PC-3 (cell line): ENCODE data around the gene EGLN1. TPM values are rescaled to one million over a fixed set of nuclear protein-coding genes. Genes with fewer than 3 reads are reported as not detected.
"Not testable (repeated sequence)": the region's sequence is repeated elsewhere in the genome, so short reads cannot be mapped to it uniquely, and the experiment has no call there.

Source experiments
- ATAC-seq: fragments of 200-7000 bp; cut with Tn5 transposase; 2 replicates; pipeline ENCODE4 v1.9.1; 2020; ENCODE audit warnings: mild to moderate bottlenecking, moderate library complexity
- BruUV-seq: library from RNA; stranded (reverse); fragments of 400-500 nt; replicated peaks from 2 replicates; lab custom pipeline; 2021; lab: Mats Ljungman, UMichigan
- CTCF ChIA-PET: fragments of 300-600 bp; sonication (Branson Sonifier 250); formaldehyde crosslinking; loops from one replicate; lab custom pipeline; 2022; ENCODE audit warnings: antibody characterized with exemption; lab: Charles Lee
- POLR2A ChIA-PET: fragments of 300-600 bp; sonication (Branson Sonifier 250); formaldehyde crosslinking; loops from one replicate; lab custom pipeline; 2022; ENCODE audit warnings: antibody characterized with exemption; ENCODE audit not compliant: unreplicated experiment; lab: Charles Lee
- DNase-seq: peaks from one replicate; pipeline ENCODE4 v3.0.0-alpha.2; 2015
- H2AFZ ChIP-seq: fragments of 300-600 bp; sonication (generic); 2 replicates; pipeline ENCODE4 v1.6.0; 2016; ENCODE audit warnings: antibody characterized with exemption, low read length
- H3F3A ChIP-seq: fragments of 300-600 bp; sonication (generic); one replicate; pipeline ENCODE4 v1.6.0; 2017; ENCODE audit warnings: antibody characterized with exemption, low read length, control low read depth, mild to moderate bottlenecking; ENCODE audit not compliant: unreplicated experiment
- H3K27ac ChIP-seq: fragments of 300-600 bp; sonication (generic); 2 replicates; pipeline ENCODE4 v1.5.1; 2016; ENCODE audit warnings: mild to moderate bottlenecking, low read length
- H3K27me3 ChIP-seq: fragments of 300-600 bp; sonication (generic); 2 replicates; pipeline ENCODE4 v1.6.1; 2016; ENCODE audit warnings: low read length, mixed read lengths
- H3K36me3 ChIP-seq: fragments of 300-600 bp; sonication (generic); 2 replicates; pipeline ENCODE4 v1.6.1; 2016; ENCODE audit warnings: low read depth, mixed run types, low read length, mixed read lengths
- H3K4me1 ChIP-seq: fragments of 300-600 bp; sonication (generic); 2 replicates; pipeline ENCODE4 v1.5.1; 2016; ENCODE audit warnings: low read length; ENCODE audit not compliant: insufficient read depth
- H3K4me2 ChIP-seq: fragments of 300-600 bp; sonication (generic); 2 replicates; pipeline ENCODE4 v1.6.0; 2016; ENCODE audit warnings: low read length
- H3K4me3 ChIP-seq: fragments of 300-600 bp; sonication (generic); 2 replicates; pipeline ENCODE4 v1.5.1; 2016; ENCODE audit warnings: mild to moderate bottlenecking, low read length, mixed read lengths
- H3K79me2 ChIP-seq: fragments of 300-600 bp; sonication (generic); 2 replicates; pipeline ENCODE4 v1.6.1; 2017; ENCODE audit warnings: low read length, mixed read lengths
- H3K9ac ChIP-seq: fragments of 300-600 bp; sonication (generic); 2 replicates; pipeline ENCODE4 v1.6.0; 2016; ENCODE audit warnings: mild to moderate bottlenecking, low read length
- H3K9me2 ChIP-seq: fragments of 300-600 bp; sonication (generic); replicated peaks from 2 replicates; pipeline ENCODE4 v1.6.1; 2016; ENCODE audit warnings: mixed run types, low read length, mixed read lengths
- H3K9me3 ChIP-seq: fragments of 300-600 bp; sonication (generic); 2 replicates; pipeline ENCODE4 v1.6.1; 2016; ENCODE audit warnings: low read length, mixed read lengths
- H4K20me1 ChIP-seq: fragments of 300-600 bp; sonication (generic); 2 replicates; pipeline ENCODE4 v1.6.1; 2016; ENCODE audit warnings: low read length, mixed read lengths
- CTCF ChIP-seq: fragments of 300-600 bp; sonication (generic); conservative IDR thresholded peaks from 2 replicates; pipeline ENCODE4 v1.5.1; 2017; ENCODE audit warnings: antibody characterized with exemption, low read depth, mild to moderate bottlenecking, low read length
- EZH2 ChIP-seq: fragments of 300-600 bp; sonication (generic); IDR thresholded peaks from one replicate; pipeline ENCODE4 v1.6.1; 2017; ENCODE audit warnings: antibody characterized with exemption, mild to moderate bottlenecking, low read length; ENCODE audit not compliant: unreplicated experiment
- EZH2phosphoT487 ChIP-seq: fragments of 300-600 bp; sonication (generic); IDR thresholded peaks from 2 replicates; pipeline ENCODE4 v1.6.1; 2018; ENCODE audit warnings: mild to moderate bottlenecking, antibody characterized with exemption, low read length, borderline replicate concordance
- intact Hi-C: fragments of 100-400 bp; cut with micrococcal nuclease; formaldehyde crosslinking; loops from 2 replicates; pipeline ENCODE4 v1.9.0; 2023
- total RNA-seq: library from RNA; depleted of rRNA; stranded (reverse); fragments of >200 nt; gene quantifications from 2 replicates; pipeline ENCODE4 v1.2.3, GENCODE V29; 2014

EGLN1 gene
- total RNA-seq, 1 experiment from 2014 or later: 37.0 TPM

- no peak overlapping the region for H3K4me3 ChIP-seq
- CTCF ChIA-PET: no interaction called here
- H3K27ac ChIP-seq: no peak overlapping the region
- no peaks in the 10 kb centered on the region for H3K4me1 ChIP-seq
- no peaks in the 10 kb centered on the region for H4K20me1 ChIP-seq
- no peak overlapping the region for H3K9ac ChIP-seq
- no peaks in the 10 kb centered on the region for H3F3A ChIP-seq
- no TSS peak for BruUV-seq
- DNase-seq: no peak
- no peak overlapping the region for H2AFZ ChIP-seq
- H3K9me3 ChIP-seq: no peaks in the 10 kb centered on the region
- H3K27me3 ChIP-seq: no peaks in the 10 kb centered on the region
- TF ChIP-seq EZH2phosphoT487 (no peak), EZH2 (no peak)
- ATAC-seq: no peak
- POLR2A ChIA-PET: no interaction called here
- no peaks in the 10 kb centered on the region for H3K36me3 ChIP-seq
- no peak overlapping the region for H3K4me2 ChIP-seq
- H3K79me2 ChIP-seq: no peaks in the 10 kb centered on the region
- intact Hi-C loops: no loop called here
- no peaks in the 10 kb centered on the region for H3K9me2 ChIP-seq
Observed at GRCh38 chr1:231442735-231443134, 20.6 kb upstream of the EGLN1 start.

GRCh38 chr1:231432996-231433395 lies 10.9 kb upstream of the EGLN1 start:
- intact Hi-C loops: no loop called here
- Histone ChIP-seq H3F3A (no peaks in the 10 kb centered on the region), H3K79me2 (no peaks in the 10 kb centered on the region), H3K27ac (no peak overlapping the region), H3K27me3 (no peaks in the 10 kb centered on the region), H3K36me3 (no peaks in the 10 kb centered on the region), H3K4me1 (no peaks in the 10 kb centered on the region), H3K9me2 (no peaks in the 10 kb centered on the region), H4K20me1 (no peaks in the 10 kb centered on the region), H3K9ac (no peak overlapping the region), H3K9me3 (no peaks in the 10 kb centered on the region), H3K4me2 (no peak overlapping the region), H3K4me3 (no peak overlapping the region), H2AFZ (no peak overlapping the region)
- TF ChIP-seq CTCF (no peak), EZH2 (no peak), EZH2phosphoT487 (no peak)
- ChIA-PET CTCF (no interaction called here), POLR2A (interaction anchor here (0.6 kb wide), 1 partner anchor 28 kb away, joined by 9 read pairs; no protein-coding TSS in a partner anchor)
- BruUV-seq: no TSS peak
- ATAC-seq: no peak
- no peak for DNase-seq

- intact Hi-C loops: no loop called here
- Histone ChIP-seq H3K79me2 (no peaks in the 10 kb centered on the region), H3F3A (no peaks in the 10 kb centered on the region), H4K20me1 (no peaks in the 10 kb centered on the region), H3K36me3 (no peaks in the 10 kb centered on the region), H3K9ac (no peak overlapping the region), H2AFZ (no peak overlapping the region), H3K4me2 (no peak overlapping the region), H3K9me3 (no peaks in the 10 kb centered on the region), H3K9me2 (no peaks in the 10 kb centered on the region), H3K4me1 (no peaks in the 10 kb centered on the region), H3K27ac (no peak overlapping the region), H3K4me3 (no peak overlapping the region), H3K27me3 (no peaks in the 10 kb centered on the region)
- POLR2A ChIA-PET: no interaction called here
- CTCF ChIA-PET: no interaction called here
- DNase-seq (no peak), ATAC-seq (no peak)
- BruUV-seq: no TSS peak
- TF ChIP-seq CTCF: no peak
- no peak for TF ChIP-seq EZH2
- TF ChIP-seq EZH2phosphoT487: no peak
Observed at GRCh38 chr1:231431665-231432415, 9.8 kb upstream of the EGLN1 start.

GRCh38 chr1:231430678-231431352 lies 8.7 kb upstream of the EGLN1 start:
- H3K27ac ChIP-seq, H2AFZ ChIP-seq, CTCF ChIA-PET, H3K79me2 ChIP-seq, H3K4me2 ChIP-seq, H3K4me3 ChIP-seq, H3K4me1 ChIP-seq, BruUV-seq, intact Hi-C loops, H3K27me3 ChIP-seq, H3K9me2 ChIP-seq, H4K20me1 ChIP-seq, H3K9ac ChIP-seq, ATAC-seq, H3K36me3 ChIP-seq, DNase-seq, H3F3A ChIP-seq, H3K9me3 ChIP-seq: not testable (repeated sequence)
- POLR2A ChIA-PET: interaction anchor here (0.6 kb wide), 1 partner anchor 600 kb away, joined by 6 read pairs; no protein-coding TSS in a partner anchor
